ENCODE data around the gene MTR.
"Not testable (repeated sequence)": the region's sequence is repeated elsewhere in the genome, so short reads cannot be mapped to it uniquely, and the experiment has no call there.

MTR gene

DNA sequence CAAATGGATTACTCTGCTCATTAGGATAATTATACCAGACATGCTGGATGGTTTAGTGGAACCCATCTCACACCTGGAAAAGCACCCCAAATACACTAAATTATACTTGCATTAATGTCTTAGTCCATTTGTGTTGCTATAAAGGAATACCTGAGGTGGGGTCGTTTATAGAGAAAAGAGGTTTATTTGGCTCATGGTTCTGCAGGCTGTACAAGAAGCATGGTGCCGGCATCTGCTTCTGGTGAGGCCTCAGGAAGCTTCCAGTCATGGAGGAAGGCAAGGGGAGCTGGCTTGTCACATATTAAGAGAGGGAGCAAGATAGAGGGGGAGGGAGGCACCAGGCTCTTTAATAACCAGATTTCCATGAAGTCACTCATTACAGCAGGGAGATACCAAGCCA, 113.6 kb downstream of the MTR start:
- FAIRE-seq: no peak

DNA sequence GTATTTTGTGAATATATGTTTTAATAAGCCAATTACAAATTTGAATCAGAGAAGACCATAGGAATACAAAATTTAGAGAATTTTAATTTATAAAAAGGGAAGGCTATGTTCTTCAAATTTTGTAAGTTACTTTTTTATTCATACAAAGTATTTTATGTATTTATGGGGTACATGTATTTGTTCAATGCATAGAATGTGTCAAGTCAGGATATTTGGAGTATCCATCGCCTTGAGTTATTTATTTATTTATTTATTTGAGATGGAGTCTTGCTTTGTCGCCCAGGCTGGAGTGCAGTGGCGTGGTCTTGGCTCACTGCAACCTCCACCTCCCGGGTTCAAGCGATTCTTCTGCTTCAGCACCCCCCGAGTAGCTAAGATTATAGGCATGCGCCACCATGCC, 116.0 kb downstream of the MTR start:
- not testable (repeated sequence) for FAIRE-seq

DNA sequence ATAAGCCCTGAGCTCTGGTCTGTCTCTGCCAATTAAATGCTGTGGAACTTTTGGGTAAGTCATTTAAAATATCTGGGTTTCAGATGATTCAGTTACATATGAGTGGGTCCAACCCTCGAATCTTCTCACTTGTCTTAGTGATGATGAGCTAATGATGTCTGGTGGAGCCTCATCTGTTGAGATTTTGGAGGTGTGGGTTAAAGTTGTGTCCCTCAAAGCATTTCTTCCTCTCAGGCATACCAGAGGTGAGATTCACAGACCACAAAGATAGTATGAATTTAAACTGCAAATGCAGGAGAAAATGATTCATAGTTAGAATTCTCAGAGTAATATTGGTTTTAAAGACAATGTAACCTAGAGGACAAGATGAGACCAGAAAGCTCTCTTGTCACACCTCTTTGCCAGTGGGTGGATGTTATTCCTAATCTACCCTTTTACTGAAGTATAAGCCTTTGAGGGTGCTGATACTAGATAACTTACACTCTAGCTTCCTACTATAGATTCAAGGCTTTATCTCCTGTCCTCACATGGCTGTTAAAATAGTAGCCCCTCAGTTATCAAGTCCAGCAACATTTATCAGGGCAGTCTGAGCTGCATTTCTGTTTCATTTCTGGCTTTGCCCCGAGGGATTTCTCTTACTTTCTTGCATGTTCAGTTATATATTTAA, 118.4 kb downstream of the MTR start:
- FAIRE-seq: no peak

DNA sequence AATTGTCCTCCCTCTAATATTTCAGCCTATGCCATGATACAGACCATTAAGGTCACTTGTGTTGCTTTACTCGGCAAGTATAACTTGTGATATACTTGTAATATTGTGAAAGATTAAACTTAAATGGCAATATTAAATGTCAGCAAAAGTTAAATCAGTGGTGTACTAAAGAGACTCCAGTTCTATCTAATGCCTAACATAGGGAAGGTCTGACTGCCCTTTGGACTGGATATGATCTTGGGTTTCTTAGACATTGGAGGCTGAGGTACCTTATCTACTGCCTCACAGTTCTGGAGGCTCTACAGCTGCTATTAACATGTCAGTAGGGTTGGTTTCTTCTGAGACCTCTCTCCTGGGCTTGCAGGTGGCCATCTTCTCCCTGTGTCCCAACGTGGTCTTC, 119.3 kb downstream of the MTR start:
- no peak for FAIRE-seq

DNA sequence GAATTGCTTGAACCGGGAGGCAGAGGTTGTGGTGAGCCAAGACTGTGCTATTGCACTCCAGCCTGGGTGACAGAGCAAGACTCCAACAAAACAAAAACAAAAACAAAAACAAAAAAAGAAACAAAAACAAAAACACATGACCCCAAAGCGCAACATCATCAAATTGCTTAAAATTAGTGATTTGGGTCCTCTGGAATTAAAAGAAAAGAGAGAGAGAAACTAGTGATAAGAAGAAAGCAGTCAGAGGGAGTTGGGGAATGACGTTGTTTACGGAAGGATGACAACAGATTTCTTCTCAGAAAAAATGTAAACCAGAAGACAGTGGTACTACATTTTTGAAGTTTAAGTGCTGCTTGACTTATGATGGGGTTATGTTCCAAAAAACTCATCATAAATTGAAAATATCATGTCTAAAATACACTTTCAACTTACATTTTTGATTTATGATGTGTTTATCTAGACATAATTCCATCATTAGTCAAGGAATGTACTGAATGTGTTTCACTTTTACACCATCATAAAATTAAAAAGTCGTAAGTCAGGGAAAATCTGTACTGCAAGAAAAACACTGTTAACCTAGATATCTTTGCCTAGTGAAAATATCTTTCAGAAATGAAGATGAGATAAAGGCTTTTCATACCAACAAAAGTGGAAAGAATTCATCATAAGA, 121.2 kb downstream of the MTR start:
- peak; percentile 4 for FAIRE-seq

DNA sequence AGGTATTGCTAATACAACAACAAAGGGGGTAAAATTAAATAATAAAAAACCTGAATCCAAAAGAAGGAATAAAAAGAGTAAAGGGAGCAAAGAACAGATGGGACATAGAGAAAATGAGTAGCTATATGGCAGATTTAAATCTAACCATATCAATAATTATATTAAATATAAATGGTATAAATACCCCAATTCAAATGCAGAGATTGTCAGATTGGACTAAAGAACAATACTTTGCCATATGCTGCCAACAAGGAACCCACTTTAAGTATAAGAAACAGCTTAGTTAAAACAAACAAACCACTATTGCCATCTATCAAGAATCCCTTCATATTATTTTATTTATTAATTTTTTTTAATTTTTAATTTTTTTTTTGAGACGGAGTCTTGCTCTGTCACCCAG, 122.4 kb downstream of the MTR start:
- no peak for FAIRE-seq

DNA sequence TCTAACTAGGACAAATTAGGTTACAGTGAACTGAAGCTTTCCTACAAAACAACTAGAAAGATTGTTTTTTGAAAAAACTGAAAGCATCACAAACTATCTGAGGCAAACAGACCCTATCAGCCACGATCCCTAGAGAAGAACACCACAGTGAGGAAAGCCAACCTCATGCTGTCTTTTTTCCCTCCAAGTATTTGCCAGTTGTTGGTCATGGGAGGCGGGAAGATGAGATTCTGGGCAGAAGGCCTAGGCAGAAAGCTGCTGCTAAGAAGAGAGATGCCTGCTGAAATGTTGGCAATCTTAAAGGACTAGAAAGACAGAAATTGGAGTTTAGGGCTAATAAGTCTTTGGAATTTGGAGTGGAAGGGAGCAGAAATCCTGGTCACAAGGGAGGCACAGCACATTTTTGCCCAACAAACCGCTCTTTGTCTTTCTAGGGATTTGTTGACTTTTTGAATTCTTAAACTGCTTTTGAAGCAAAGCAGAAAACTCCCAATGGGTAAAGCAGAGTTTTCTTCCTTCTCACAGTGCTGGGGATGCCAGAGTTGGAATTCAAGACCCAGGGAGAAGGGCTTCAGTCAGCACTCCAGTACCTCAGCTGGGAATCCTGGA, 125.3 kb downstream of the MTR start:
- no peak for FAIRE-seq

DNA sequence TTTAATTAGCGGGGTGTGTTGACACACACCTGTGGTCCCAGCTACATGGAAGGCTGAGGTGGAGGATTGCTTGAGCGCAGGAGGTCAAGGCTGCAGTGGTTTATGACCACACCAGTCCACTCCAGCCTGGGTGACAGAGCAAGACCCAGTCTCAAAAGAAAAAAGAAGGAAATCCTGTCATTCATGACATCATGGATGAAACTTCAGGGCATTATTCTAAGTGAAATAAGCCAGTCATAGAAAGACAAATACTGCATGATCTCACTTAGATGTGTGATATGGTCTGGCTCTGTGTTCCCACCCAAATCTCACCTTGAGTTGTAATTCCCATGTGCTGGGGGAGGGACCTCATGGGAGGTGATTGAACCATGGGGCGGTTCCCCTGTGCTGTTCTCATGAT, 126.5 kb downstream of the MTR start:
- FAIRE-seq: no peak

DNA sequence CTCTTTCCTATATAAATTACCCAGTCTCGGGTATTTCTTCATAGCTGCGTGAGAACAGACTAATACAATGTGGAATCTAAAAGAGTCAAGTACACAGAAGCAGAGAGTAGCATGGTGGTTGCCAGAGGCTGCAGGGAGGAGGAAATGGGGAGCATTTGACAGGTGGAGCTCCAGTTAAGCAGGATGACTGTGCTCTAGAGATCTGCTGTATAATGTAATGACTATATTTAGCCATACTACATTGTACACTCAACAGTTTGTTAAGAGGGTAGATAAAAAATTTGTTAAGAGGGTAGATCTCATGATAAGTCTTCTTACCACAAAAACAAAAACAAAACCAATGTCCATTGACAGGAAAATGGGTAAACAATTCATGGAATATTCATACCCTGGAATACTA, 127.1 kb downstream of the MTR start:
- FAIRE-seq: no peak

DNA sequence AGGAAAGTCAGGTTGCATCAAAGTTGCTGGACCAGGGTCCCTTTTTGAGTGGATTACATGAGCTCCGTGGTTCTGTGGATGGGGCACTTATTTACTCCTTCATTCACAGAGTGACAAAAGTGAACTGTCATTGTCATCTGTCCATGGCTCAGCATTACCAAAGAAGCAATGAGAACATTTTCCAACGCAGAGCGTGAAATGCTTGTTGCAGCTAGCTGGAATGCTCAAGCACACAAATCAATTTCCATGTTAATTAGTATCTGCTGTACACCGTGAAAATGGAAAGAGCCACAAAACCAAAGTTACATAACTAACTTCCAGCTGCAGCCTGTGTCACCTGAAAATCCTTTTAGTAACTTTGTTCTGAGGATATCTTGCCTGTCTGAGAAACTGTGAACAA, 130.3 kb downstream of the MTR start:
- no peak for FAIRE-seq

DNA sequence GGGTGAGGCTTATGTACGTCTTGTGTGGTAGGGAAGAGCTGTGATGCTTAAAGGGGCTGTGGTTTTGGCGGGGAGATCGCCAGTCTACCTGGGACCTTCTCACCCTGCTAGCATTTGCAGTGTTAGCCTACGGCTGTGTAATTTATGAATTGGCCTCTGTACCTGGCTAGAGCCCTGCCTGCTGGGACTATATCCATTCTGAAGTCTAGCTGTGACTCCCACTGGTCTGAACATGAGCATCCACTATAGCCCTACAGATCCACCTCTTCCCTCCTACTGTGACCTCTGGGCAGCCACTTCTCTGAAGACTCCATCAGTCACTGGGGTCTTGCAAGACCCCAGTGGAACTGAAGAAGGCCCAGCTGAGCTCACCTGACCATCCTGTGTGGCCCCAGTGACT, 135.4 kb downstream of the MTR start:
- no peak for FAIRE-seq

DNA sequence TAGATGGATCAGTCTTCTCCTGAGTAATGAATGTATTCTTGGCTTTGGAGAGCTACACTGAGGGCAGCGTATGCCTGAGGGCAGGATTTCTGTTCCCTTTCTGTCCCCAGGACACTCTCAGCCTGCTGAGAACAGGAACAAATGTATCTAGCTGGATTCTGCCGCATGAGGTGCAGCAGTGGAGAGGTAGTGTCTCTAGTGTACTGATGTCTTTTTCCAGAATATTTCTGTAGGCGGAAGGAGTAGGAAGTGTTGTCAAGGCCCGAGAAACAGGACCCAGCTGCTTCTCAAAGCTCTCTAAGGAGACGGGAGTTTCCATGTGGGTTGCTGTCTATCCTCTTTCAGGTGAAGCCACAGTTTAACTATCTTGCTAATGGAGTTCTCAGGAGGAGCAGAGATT, 143.7 kb downstream of the MTR start:
- FAIRE-seq: no peak

DNA sequence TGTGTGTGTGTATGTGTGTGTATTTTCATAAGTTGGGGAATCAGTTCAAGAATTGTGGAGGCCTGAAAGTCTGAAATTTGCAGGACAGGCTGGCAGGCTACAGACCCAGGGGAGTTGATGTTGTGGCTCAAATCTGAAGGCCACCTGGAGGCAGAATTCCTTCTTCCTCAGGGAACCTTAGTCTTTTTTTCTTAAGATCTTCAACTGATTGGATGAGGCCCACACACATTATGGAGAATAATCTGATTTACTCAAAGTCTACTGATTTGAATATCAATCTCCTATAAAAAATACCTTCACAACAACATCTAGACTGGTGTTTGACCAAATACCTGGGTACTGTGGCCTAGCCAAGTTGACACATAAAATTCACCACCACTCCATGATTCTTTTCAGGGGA, 147.3 kb downstream of the MTR start:
- no peak for FAIRE-seq

DNA sequence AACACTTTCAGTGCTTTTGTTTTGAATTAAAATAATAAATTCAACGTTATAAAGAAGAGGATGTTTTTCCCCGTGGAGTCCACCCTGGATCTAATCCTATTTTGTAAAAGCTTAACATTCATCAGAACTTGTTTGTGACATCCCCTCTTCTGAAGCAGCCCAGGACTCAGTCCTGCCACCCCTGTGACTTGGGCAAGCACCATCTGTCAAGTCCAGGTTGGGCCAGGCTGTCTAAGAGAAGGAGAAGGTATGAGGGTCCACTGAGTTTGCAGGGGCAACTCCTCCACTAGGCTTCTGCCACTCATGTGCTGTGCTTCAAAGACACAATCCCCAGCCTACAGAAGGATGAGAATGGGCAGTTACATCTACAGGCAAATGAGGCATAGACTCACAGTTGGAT, 149.5 kb downstream of the MTR start:
- no peak for FAIRE-seq

DNA sequence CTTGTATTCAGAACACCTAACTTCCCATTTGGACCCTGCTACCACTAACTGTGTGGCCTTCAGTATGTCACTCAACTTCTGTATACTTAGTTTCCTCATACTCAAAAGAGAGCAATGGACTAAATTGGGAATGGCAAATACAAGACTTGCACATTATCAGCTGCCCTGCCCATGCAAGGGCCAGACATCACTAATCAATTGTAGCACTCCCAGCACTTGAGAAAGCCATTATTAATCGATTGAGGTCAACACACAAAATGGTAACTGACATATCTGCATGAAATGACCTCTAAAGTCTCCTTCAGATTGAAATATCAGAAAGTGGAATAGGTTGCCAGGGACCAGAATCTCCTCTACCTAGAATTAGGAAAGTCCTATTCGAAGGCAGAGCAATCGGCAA, 149.9 kb downstream of the MTR start:
- no peak for FAIRE-seq

DNA sequence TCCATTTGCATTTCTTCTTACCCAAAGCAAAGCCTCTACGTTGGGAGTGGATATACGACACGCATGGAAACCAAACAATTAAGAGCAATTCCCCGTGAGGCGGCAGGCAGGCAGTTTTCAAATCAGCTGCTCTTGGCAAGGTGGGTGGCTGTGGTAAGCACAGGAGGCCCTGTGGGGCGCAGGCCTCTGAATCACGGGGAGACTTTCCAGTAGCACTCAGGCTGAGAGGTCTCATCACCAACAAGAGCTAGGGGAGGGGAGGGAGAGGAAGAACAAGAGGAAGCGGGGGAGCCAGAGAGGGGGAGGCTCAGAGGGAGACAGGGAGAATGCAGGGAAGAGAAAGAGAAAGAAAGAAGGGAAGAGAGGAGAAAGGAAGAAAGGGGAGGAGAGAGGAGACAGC, 152.7 kb downstream of the MTR start:
- no peak for FAIRE-seq

DNA sequence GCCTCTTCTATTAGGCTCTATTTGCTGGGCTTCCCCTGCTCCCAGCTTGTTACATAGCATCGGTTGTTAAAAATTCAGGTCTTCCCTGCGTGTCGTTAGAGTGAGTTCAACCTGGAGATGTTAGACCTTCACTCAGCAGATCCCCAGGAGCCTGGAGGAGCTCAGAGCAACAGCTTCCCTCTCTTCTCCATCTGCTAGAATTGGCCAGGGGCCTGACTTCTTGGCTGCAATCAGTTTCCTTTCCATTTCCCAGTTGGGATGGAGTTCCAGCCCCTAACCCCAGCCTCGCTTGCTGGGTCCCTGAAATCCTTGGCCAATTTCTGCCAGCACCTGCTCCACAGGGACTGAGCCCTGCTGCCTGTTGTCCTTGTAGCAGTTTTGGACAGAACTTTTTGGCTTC, 153.3 kb downstream of the MTR start:
- no peak for FAIRE-seq

DNA sequence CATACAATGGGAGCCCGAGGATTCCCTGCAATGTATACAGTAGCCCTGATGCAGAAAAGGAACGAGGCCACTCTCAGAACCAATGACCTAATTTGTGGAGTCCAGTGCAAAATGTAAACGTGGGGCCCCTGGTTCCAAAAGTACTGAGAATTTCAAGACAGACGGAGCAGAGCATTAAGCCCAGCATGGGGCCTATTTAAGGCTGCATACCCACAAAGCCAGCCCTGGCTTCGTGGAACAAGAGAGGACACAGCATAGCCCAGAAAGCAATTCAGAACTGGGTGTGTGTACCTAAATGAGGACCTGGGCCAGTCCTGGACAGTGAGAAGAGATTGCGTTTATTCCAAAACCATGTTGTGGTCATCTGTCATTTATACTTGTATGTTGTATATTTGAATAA, 153.9 kb downstream of the MTR start:
- FAIRE-seq: no peak

DNA sequence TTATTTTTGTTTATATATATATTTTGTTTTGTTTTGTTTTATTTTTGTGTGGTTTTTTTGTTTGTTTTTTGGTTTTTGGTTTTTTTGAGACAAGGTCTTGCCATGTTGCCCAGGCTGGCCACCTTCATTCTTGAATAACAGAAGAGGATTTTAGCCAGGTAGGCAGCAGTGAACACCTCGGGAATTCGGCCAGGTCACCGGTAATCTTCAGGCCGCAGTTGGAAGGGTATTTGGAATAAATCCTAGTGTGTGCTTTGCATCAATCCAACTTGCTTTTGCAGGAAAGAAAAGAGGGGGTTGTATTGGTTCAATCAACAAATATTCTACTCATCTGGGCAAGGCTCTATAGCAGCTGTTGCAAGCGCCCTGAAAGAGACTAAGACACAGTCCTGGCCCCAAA, 155.3 kb downstream of the MTR start:
- no peak for FAIRE-seq

DNA sequence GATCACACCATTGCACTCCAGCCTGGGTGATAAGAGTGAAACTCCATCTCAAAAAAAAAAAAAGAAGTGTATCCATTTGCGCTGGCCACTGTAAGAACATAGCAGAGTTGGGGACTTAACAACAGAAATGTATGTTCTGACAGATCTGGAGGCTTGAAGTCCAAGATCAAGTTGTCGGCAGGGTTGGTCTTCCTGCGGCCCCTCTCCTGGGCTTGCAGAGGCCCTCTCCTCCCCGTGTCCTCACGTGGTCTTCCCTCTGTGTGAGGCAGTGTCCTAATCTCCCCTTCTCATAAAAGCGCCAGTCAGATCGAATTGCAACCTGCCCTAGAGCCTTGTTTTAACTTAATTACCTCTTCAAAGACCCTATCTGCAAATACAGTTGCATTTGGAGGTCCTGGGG, 156.6 kb downstream of the MTR start:
- FAIRE-seq: no peak

DNA sequence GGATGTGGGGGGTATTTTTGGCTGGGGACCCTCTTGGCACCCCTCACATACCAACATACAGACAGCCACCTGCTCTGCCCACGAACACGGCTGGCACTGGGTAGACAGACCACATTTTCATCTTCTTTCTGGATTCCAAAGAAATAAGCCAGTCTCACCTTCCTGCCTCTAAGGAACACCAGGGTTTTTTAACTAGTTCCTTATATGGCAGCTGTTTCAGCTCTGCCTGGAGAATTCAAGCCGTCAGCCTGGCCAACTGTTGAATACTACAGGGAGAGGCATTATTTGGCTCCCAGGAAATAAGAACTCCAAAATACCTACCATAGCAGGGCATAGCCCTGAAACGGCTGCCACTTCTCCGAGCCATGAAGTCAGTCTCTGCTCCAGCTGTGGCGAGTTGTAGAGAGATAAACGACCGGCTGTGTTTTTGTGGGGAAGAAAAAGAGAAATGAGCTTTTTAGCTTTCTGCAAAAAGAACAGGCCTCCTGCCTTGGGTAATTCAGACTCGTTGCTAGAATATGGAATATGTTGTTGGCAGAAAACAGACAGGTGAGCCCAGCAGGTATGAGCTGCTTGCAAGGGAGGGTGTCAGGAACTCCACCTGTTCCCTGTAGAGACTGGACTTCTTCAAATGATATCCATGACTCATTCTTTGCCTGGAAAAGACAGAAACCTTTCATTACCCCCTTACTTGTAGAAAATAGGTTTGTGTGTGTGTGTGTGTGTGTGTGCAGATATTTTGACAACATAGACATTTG, 157.3 kb downstream of the MTR start:
- no peak for FAIRE-seq

DNA sequence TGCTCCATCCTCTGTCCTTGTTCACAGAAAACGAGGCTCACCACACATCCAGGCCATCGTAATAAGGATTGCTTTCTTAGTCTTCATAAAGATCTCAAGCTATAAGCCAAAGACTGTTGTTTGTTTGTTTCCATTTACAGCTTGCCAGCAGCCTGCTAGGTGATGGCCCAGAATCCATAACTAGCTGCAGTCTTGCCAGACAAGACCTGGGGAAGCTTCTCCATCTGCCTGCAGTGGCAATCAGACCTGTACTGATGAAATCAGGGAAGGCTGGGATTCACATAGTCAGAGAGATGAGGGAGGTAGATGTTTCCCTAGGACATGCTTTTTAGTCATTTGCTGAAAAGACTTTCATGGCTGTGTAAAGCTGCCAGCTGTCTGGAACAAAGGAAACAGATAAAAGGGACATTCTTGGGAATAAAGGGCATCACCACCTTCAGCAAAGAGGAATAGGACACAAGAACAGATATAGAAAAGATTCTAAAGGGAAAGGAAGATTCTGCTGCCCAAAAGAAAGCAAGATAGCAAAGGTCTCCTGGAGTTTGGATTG, 158.1 kb downstream of the MTR start:
- FAIRE-seq: no peak
